ENCODE results near the gene SLAIN1. TPM values are rescaled to one million over a fixed set of nuclear protein-coding genes. Genes with fewer than 3 reads are reported as not detected.

The SLAIN1 gene
- total and polyA plus RNA-seq, 2 donors (not counting 3 experiments of a cell fraction or from before 2014, with no cell fraction given): 4.1 to 4.3 TPM

DNA sequence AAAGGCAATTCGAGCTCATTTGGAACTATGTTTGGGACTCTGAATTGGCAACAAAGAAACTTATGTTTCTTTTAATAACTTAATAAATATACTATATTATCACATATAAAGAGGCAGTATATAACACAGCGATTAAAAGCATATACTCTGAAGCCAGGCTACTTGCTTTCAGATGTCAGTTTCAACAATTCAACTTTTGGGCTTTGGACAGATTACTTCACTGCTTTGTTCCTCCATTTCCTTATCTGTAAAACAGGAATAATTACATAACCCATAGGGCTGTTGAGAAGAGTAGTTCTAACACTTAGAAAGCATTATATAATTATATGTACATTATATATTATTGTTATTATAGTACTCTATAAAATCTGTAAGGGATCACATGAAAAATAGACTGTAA lies 113.9 kb downstream of the SLAIN1 start:
- no peaks in the 10 kb centered on the region for H3K9me3 ChIP-seq (replicated peaks; ENCODE audit: control insufficient read depth, insufficient read depth, low read length)
- ChIA-PET CTCF (interaction anchor here (0.9 to 4.8 kb wide), 11 partner anchors 9 to 337 kb away, joined by 3 to 109 read pairs (median 6); no protein-coding TSS in a partner anchor), POLR2A (no interaction called here)
- H3K79me2 ChIP-seq (ENCODE audit: control insufficient read depth, insufficient read depth, low read length): no peaks in the 10 kb centered on the region
- H3K9me1 ChIP-seq (replicated peaks; ENCODE audit: control insufficient read depth, extremely low read depth, insufficient read depth, low read length): no peaks in the 10 kb centered on the region
- no peaks in the 10 kb centered on the region for H3K36me3 ChIP-seq (ENCODE audit: control insufficient read depth in 2 of 2, extremely low read depth in 1 of 2, insufficient read depth in 2 of 2, low read length in 2 of 2)
- dilution Hi-C loops (cut with MboI; ENCODE audit: extremely low pct_ligation_motif_present, low sequenced_read_pairs) (no loop called here), intact Hi-C loops (cut with micrococcal nuclease) (loop anchor here (2.0 to 5.0 kb wide), 2 partner anchors 33 to 86 kb away; no protein-coding TSS in a partner anchor)
- no peak for TF ChIP-seq EZH2 (IDR thresholded peaks at IDR 0.05; ENCODE audit: borderline replicate concordance, low read depth, low read length, severe bottlenecking)
- no peaks in the 10 kb centered on the region for H4K20me1 ChIP-seq (replicated peaks; ENCODE audit: control insufficient read depth, extremely low read depth, insufficient read depth, low read length)
- H2AFZ ChIP-seq (ENCODE audit: low read depth, low read length): no peak overlapping the region
- H3K4me1 ChIP-seq (ENCODE audit: control insufficient read depth, extremely low read depth, insufficient read depth, low read length): no peaks in the 10 kb centered on the region
- H3K9ac ChIP-seq (replicated peaks; ENCODE audit: extremely low read depth, insufficient read depth, low read length): no peak overlapping the region
- H3K27ac ChIP-seq (ENCODE audit: insufficient read depth, low read depth, low read length): no peak overlapping the region
- no TSS peak for BruUV-seq (replicated peaks)
- no peak overlapping the region for H3K4me3 ChIP-seq (replicated peaks in 1 of 3; ENCODE audit: insufficient read depth in 1 of 3, low read depth in 1 of 3, low read length in 3 of 3)
- H3K27me3 ChIP-seq (ENCODE audit: control insufficient read depth in 2 of 2, insufficient read depth in 2 of 2, low read length in 2 of 2): peaks cover 5 to 7% of the 10 kb centered on the region in 2 experiments
- FAIRE-seq (no peak), DNase-seq (ENCODE audit: low read depth, low spot score) (no peak)
- H3K4me2 ChIP-seq (ENCODE audit: insufficient read depth, low read length): no peak overlapping the region

DNA sequence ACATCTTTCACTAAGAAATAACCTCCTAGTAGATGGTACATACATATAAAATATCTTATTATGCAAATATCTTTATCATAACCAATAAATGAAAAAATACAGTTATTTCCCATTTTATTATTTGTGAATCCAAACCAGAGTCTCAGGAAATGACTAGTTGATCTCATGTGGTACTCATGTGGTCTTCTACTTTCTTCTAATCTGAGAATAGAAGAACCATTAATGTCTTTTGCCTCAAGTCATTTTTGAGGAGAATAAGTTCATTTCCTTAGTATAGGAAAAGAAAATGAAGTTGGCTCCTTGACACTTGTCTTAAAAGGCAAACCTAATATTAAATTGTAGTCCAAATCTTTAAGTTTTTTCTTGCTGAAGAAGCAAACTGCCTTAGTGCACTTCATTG lies 114.5 kb downstream of the SLAIN1 start:
- Histone ChIP-seq H3K9ac (replicated peaks; ENCODE audit: extremely low read depth, insufficient read depth, low read length) (no peak overlapping the region), H4K20me1 (replicated peaks; ENCODE audit: control insufficient read depth, extremely low read depth, insufficient read depth, low read length) (no peaks in the 10 kb centered on the region), H2AFZ (ENCODE audit: low read depth, low read length) (no peak overlapping the region), H3K9me3 (replicated peaks; ENCODE audit: control insufficient read depth, insufficient read depth, low read length) (no peaks in the 10 kb centered on the region), H3K79me2 (ENCODE audit: control insufficient read depth, insufficient read depth, low read length) (no peaks in the 10 kb centered on the region), H3K4me2 (ENCODE audit: insufficient read depth, low read length) (no peak overlapping the region), H3K4me1 (ENCODE audit: control insufficient read depth, extremely low read depth, insufficient read depth, low read length) (no peaks in the 10 kb centered on the region), H3K9me1 (replicated peaks; ENCODE audit: control insufficient read depth, extremely low read depth, insufficient read depth, low read length) (no peaks in the 10 kb centered on the region), H3K36me3 (ENCODE audit: control insufficient read depth in 2 of 2, extremely low read depth in 1 of 2, insufficient read depth in 2 of 2, low read length in 2 of 2) (no peaks in the 10 kb centered on the region), H3K27me3 (ENCODE audit: control insufficient read depth in 2 of 2, insufficient read depth in 2 of 2, low read length in 2 of 2) (peaks cover 3 to 6% of the 10 kb centered on the region in 2 experiments), H3K4me3 (replicated peaks in 1 of 3; ENCODE audit: insufficient read depth in 1 of 3, low read depth in 1 of 3, low read length in 3 of 3) (no peak overlapping the region), H3K27ac (ENCODE audit: insufficient read depth, low read depth, low read length) (no peak overlapping the region)
- FAIRE-seq (no peak), DNase-seq (ENCODE audit: low read depth, low spot score) (no peak)
- no TSS peak for BruUV-seq (replicated peaks)
- intact Hi-C loops (cut with micrococcal nuclease): loop anchor here (2.0 to 5.0 kb wide), 2 partner anchors 33 to 85 kb away; no protein-coding TSS in a partner anchor
- ChIA-PET POLR2A (no interaction called here), CTCF (interaction anchor here (4.8 kb wide), 1 partner anchor 309 kb away, joined by 109 read pairs; no protein-coding TSS in a partner anchor)
- dilution Hi-C loops (cut with MboI; ENCODE audit: extremely low pct_ligation_motif_present, low sequenced_read_pairs): no loop called here
- TF ChIP-seq POLR2AphosphoS5 (IDR thresholded peaks at IDR 0.05; ENCODE audit: insufficient read depth, low read depth, low read length) (no peak), JUN (IDR thresholded peaks at IDR 0.05; ENCODE audit: borderline replicate concordance, insufficient read depth, insufficient read length, low read depth) (no peak), FOS (IDR thresholded peaks at IDR 0.05; ENCODE audit: borderline replicate concordance, insufficient read depth, low read length) (no peak), EZH2 (IDR thresholded peaks at IDR 0.05; ENCODE audit: borderline replicate concordance, low read depth, low read length, severe bottlenecking) (no peak), POLR2A (IDR thresholded peaks at IDR 0.05; ENCODE audit: low read depth, low read length) (no peak), MYC (IDR thresholded peaks at IDR 0.05; ENCODE audit: low read depth, low read length) (no peak), GATA2 (IDR thresholded peaks at IDR 0.05; ENCODE audit: insufficient read depth, insufficient read length, low read depth, low read length) (no peak)
- TF ChIP-seq, protein P1, sequence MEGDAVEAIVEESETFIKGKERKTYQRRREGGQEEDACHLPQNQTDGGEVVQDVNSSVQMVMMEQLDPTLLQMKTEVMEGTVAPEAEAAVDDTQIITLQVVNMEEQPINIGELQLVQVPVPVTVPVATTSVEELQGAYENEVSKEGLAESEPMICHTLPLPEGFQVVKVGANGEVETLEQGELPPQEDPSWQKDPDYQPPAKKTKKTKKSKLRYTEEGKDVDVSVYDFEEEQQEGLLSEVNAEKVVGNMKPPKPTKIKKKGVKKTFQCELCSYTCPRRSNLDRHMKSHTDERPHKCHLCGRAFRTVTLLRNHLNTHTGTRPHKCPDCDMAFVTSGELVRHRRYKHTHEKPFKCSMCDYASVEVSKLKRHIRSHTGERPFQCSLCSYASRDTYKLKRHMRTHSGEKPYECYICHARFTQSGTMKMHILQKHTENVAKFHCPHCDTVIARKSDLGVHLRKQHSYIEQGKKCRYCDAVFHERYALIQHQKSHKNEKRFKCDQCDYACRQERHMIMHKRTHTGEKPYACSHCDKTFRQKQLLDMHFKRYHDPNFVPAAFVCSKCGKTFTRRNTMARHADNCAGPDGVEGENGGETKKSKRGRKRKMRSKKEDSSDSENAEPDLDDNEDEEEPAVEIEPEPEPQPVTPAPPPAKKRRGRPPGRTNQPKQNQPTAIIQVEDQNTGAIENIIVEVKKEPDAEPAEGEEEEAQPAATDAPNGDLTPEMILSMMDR (IDR thresholded peaks at IDR 0.05; ENCODE audit: extremely low read depth in 1 of 2, insufficient read depth in 1 of 2, low read depth in 1 of 2, low read length in 2 of 2): no peak
- TF ChIP-seq, protein P2, sequence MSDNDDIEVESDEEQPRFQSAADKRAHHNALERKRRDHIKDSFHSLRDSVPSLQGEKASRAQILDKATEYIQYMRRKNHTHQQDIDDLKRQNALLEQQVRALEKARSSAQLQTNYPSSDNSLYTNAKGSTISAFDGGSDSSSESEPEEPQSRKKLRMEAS (IDR thresholded peaks at IDR 0.05; ENCODE audit: insufficient read depth, insufficient read length): no peak
